Cerebellar nuclear complex (tissue), 1 donor: Measurements from ENCODE around the gene IL17C.
"Not testable (repeated sequence)": the region's sequence is repeated elsewhere in the genome, so short reads cannot be mapped to it uniquely, and the experiment has no call there.

ENCODE experiments used
- DNase-seq, 2 experiments: peaks; one replicate each; lab custom pipeline; 2025; lab: John Stamatoyannopoulos, UW

IL17C gene

GRCh38 chr16:88658714-88659113 lies 20.3 kb downstream of the IL17C start:
- no peak for DNase-seq

GRCh38 chr16:88659160-88659559 lies 20.8 kb downstream of the IL17C start:
- DNase-seq: no peak

DNA sequence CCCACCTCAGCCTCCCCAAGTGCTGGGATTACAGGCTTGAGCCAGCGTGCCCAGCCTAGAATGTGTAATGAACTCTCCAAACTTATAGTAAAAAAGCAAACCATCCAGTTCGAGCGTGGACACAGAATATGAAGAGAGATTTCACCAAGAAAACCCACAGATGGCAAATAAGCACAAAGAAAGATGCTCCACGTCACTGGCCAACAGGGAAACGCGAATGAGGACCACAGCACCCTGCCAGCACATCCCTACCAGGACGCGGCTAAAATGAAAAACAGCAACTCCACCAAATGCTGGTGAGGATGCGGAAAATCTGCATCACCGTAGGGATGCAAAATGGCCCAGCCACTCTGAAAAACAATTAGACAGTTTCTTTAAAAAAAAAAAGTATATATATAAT lies 23.1 kb downstream of the IL17C start:
- DNase-seq: no peak

- no peak for DNase-seq
Measured at GRCh38 chr16:88662222-88662842, 24.0 kb downstream of the IL17C start.

DNA sequence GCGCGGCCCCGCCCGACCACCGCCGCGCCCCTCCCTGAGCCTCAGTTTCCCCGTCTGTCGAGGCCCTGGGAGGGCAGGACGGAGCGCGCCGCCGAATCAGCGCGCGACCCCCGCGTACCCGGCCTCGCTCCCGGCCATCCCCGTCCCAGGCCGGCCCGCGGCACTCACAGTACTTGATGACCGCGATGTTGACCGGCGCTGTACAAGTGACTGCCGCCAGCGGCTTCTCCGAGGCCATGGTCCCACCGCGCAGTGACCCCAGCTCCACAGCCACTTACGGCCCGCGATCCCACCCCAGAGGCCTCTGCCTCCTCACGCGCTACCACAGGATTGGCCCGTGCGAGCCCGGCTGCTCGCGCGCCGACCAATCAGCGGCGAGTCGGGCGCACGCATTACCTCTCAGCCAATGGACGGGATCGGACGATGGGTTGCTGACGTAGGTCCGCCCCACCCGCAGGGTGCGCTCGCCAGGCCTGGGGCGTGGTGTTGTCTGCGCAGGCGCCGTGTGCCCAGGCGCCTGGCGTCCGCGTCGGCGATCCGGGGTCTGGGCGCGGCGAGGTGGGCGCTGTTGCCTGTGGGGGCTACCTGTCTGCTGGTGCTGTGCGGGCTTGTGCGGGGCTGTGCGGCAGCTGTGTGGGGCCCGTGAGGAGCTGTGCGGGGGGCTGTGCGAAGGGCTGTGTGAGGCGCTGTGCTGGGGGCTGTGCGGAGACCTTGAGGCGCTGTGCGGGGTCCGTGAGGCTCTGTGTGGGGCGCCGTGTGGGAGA lies 24.7 kb downstream of the IL17C start, which contains the start of gene MVD:
Gene MVD (minus strand): TSS at position 249 of the 764 bp plus-strand sequence. CDS start 11 bp downstream, at position 238.
- peak; percentile 79 to 94 for DNase-seq

DNA sequence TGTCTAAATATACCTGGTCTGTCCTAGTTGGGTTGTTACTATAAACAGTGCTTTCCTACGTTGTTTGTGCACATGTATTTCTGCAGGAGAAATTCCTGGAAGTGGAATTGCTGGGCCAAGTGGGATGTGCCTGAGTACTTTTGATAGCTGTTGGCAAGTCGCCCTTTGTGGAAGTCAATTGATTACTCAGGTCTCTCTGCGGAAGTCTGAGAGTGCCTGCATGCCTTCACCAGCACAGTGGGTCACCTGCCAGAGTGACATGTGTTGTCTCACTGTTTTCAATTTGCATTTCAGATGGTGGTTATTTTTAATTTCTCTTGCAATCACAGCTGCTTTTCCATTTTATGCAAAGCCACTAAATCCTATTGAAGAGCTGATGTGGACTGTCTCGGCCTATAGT lies 26.8 kb downstream of the IL17C start:
- no peak for DNase-seq

DNA sequence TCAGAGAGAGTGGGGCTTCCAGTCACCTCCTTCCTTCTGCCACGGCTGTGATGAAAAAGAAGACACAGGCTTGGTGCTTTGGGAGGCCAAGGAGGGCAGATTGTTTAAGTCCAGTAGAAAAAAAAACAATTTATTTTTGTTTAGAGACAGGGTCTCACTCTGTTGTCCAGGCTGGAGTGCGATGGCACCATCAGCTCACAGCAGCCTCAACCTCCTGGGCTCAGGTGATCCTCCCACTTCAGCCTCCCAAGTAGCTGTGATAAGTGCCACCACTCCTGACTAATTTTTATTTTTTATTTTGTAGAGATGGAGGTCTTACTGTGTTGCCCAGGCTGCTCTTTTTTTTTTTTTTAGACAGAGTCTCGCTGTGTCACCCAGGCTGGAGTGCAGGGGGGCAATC lies 27.2 kb downstream of the IL17C start:
- DNase-seq: no peak

- DNase-seq: no peak
Measured at GRCh38 chr16:88667461-88667860, 29.1 kb downstream of the IL17C start.

DNA sequence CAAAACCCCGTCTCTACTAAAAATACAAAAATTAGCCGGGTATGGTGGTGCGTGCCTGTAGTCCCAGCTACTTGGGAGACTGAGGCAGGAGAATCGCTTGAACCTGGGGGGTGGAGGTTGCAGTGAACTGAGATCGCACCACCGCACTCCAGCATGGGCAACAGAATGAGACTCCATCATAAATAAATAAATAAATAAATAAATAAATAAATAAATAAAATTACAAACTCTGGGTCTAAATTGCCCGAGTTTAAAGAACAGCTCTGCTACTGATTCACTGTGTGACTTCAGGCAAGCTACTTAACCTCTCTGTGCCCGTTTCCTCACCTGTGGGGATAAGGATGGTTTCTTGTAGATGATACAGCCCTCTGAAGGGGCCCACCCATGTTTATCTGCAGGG lies 31.1 kb downstream of the IL17C start:
- not testable (repeated sequence) for DNase-seq

DNA sequence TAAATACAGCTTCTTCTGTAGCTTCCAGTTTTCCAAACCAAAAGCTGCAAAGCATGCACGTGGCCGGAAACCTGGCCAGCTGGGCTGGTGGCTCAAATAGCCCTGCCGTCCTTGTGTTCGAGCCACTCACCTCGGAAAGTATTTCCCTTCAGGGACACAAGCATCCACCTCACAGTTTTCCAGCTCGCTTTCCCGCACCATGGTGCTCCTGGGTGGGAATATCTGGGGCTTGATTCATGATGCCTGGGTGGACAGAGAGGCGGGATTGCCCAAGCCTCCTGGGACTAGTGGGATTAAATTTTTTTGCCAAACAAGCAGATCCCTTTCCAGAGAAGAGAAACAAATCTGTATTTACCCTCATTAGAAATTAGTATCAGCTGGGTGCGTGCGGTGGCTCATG lies 31.6 kb downstream of the IL17C start:
- no peak for DNase-seq

- no peak for DNase-seq
Measured at GRCh38 chr16:88671806-88672205, 33.4 kb downstream of the IL17C start.

- no peak for DNase-seq
Measured at GRCh38 chr16:88672776-88673175, 34.4 kb downstream of the IL17C start.

DNA sequence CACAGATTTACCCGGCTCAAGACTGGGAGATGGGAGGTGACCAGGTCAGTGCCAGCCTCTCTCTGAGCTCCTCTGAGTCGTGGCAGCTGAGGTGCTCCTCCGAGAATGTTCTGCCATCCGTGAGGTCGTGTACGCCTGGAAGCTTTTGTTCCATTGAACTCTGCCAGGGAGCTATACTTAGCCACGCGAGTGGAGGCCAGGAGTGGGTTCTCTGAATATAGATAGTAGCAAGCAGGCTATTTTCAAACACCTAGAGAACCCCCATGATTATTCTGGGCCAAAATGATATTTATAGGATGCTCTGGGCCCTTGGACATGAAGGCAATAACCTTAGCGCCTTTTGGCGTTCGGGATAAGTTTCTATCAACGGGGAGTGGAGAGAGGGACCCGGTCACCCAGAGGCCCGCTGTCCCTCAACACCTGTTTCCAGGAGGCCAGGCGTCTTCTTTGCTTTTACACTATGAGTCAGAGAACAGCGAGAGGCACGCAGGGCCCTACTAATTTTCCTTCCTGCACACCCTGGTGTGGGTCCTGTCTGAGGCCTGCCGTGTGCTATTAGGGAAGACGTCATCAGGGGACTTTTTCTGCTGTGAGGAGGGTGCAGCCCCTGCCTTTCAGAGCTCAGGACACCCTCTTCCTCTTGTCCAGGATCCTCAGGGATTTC lies 35.5 kb downstream of the IL17C start:
- no peak for DNase-seq

DNA sequence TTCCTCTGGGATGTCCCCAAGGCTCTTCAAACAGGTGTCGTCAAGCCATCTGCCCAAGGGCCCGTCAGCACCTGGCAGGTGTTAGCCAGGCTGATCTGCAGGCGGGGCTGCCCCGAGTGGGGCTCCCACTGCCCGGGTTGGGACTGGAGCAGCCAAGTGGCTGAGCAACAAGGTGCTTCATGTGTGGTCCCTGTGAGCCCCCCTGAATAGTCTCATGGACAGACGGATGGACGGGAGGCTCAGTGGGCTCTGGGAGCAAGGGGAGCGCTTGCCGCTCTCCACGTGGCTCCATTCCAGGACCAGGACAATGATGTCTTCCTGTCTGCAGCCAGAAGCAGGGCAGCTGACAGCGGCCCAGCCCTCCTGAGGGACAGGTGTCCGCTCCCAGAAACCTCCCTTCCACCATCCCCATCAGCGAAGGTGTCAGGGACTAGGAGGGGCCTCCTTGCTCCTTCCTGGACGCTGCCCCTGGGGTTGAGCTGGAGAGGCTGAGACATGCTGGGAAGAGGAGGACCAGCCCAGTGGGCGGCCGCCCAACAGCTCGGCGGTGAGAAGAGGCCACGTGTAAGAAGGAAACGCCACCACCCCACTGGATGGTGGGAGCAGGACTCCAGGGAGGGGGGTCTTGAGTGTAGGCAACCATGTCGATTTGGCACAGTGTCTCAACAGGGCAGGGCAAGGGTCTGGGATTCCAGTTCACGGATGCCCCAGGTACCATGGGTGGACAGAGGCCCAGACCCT lies 38.3 kb downstream of the IL17C start:
- no peak for DNase-seq

DNA sequence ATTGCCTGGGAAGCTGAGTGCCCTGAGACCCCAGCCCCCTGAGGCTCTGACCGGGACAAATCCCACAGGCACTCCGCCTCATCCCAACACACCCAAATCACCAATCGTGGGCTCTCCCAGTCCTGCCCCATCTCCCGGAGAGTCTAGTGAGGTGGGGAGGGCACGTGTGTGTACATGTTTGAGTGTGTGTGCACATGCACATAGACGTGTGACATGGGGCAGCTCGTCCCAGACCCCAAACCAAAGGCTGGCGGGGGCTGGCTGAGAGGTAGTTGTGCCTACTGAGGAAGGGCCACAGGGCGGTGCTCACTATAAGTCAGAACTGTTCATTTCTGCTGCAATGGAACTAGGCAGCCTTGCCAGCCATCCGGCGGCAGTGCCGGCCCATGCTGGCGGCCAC lies 39.3 kb downstream of the IL17C start:
- DNase-seq: no peak

GRCh38 chr16:88678224-88678979 lies 40.0 kb downstream of the IL17C start:
- no peak for DNase-seq

GRCh38 chr16:88680554-88681083 lies 42.2 kb downstream of the IL17C start:
- no peak for DNase-seq

- no peak for DNase-seq
Measured at GRCh38 chr16:88681084-88681680, 42.8 kb downstream of the IL17C start.

DNA sequence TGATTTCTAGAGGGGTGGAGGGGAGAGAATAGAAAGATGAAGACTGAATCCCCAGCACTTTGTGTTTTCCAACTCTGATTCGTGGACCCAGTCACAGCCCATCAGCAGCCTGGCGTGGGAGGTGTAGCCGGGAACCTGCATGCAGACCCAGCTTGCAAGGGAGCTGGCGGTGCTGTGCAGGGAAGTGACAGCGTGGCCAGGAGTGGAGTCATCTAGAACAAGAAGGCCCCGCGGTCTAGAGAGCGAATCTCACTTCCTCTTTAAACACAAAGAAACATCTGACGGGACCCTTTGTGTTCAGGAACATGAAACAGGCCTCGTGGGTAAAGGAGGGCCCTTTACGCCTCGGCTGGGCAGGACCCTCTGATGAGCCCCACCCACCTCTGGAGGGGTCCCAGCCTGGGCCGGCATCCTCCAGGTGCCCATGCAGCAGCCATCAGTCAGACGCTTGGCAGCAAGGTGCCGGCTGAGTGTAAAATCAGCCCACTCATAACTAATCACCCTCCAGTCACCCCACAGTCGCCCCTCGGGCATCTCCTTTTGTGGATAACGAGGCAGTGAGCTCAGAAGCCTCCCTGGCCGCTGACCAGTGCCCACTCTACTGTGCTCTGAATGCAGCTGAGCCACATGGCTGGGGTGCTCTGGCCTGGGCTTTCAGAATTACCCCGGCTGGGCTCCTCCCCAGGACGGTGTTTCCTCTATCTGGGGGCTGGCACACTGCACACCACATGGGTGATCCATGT lies 43.5 kb downstream of the IL17C start:
- DNase-seq: no peak

- no peak for DNase-seq
Measured at GRCh38 chr16:88684569-88685155, 46.3 kb downstream of the IL17C start.
